Heart right ventricle (tissue), 16 donors: Measurements from ENCODE around the gene DCLK1. TPM values are rescaled to one million over a fixed set of nuclear protein-coding genes. Genes with fewer than 3 reads are reported as not detected.

Experiments used
- ATAC-seq, 8 donors: fragments of 200-7000 bp; cut with Tn5 transposase; one replicate each; pipeline ENCODE4 v1.9.1; 2020; ENCODE audit warnings: mild to moderate bottlenecking in 8 of 8, moderate library complexity in 8 of 8, moderate number of reproducible peaks in 1 of 8
- DNase-seq, 2 donors: peaks; one replicate each; pipeline ENCODE4 v3.0.0-alpha.2; 2020
- H3K27ac ChIP-seq, 10 donors: fragments of 200-600 bp; sonication (generic) in 2 of 10; one replicate each; pipeline versions ENCODE4 v1.5.0 to v1.8.0; 2020 to 2022; ENCODE audit warnings: mild to moderate bottlenecking in 3 of 10
- H3K27me3 ChIP-seq, 7 donors: fragments of 200-600 bp; one replicate each; pipeline ENCODE4 v1.8.0; 2021 to 2022; ENCODE audit warnings: mild to moderate bottlenecking in 2 of 7
- H3K36me3 ChIP-seq, 9 donors: fragments of 200-600 bp; sonication (generic) in 1 of 9; one replicate each; pipeline versions ENCODE4 v1.5.0 to v1.8.0; 2020 to 2022; ENCODE audit warnings: mild to moderate bottlenecking in 2 of 9
- H3K4me1 ChIP-seq, 9 donors: fragments of 200-600 bp; sonication (generic) in 1 of 9; one replicate each; pipeline versions ENCODE4 v1.5.0 to v1.8.0; 2020 to 2022; ENCODE audit warnings: mild to moderate bottlenecking in 4 of 9
- H3K4me3 ChIP-seq, 10 donors: fragments of 200-600 bp; sonication (generic) in 2 of 10; one replicate each; pipeline versions ENCODE4 v1.5.0 to v1.8.0; 2020 to 2022; ENCODE audit warnings: mild to moderate bottlenecking in 7 of 10, moderate library complexity in 2 of 10
- H3K9me3 ChIP-seq, 11 donors: fragments of 200-600 bp in 10 of 11; sonication (generic) in 2 of 11; one replicate each; pipeline versions ENCODE4 v1.5.0 to v1.8.0; 2013 to 2022; ENCODE audit warnings: mild to moderate bottlenecking in 2 of 11, control low read depth in 1 of 11, moderate library complexity in 1 of 11
- WGBS, 2 donors: extraction: QIAGEN DNeasy Blood & Tissue Kit; methylation state at CpG; one replicate each; pipeline ENCODE4 v1.1.7; 2013; ENCODE audit warnings: inconsistent platforms in 1 of 2; 5-methylcytosine and 5-hydroxymethylcytosine counted together
- intact Hi-C, 10 donors: fragments of 100-400 bp; cut with DNase I; formaldehyde crosslinking; loops; one replicate each; pipeline versions ENCODE4 v1.11.1 to v1.14.2; 2022
- polyA plus RNA-seq, 2 donors: library from polyadenylated mRNA; stranded (reverse); fragments of 200-250 nt; gene quantifications; one replicate each; pipeline ENCODE4 v1.2.3, GENCODE V29; 2013
- total RNA-seq, 10 donors: library from RNA; stranded (reverse); fragmentation: NEBNext Ultra II Directional in 3 of 10; extraction: Animal tissue kit (Norgen Biotek cat#: 25700) in 3 of 10; gene quantifications; one replicate each; pipeline versions ENCODE4 v1.2.1 to v1.2.4, GENCODE V29; 2021 to 2023
- TF ChIP-seq, protein P1 (sequence below), 9 donors: fragments of 200-600 bp; sonication (generic) in 2 of 9; IDR thresholded peaks; one replicate each; pipeline versions ENCODE4 v1.5.0 to v1.8.0; 2021 to 2022; ENCODE audit warnings: antibody characterized with exemption in 9 of 9, mild to moderate bottlenecking in 5 of 9, moderate library complexity in 1 of 9
- donor health status: Arrhythmogenic right ventricular cardiomyopathy.
- donor health status: ischemic (EF 13 %, LVEDD 7.1; RV severe dilation, severe dysfunction).
- donor health status: healthy with polysubstance abuse.
- donor health status: DM: no; HTN: yes; CAD: no.
- donor health status: DM: no; HTN: no; CAD: no.
- donor health status: ischemic (EF 25% LVEDD 6.9; RV normal size, moderate dysfunction).
- donor health status: ischemic (EF 25% LVEDD 5.7; RV mildly dilated, moderate dysfunction).
- donor health status: healthy.
- donor health status: DM: yes; HTN: yes; CAD: no.
- donor health status: Ischemic cardiomyopathy.
- donor health status: ischemic (EF 35%, LVEDD 5.7; RV mildly dilated, moderate dysfunction).
- donor health status: nonischemic (EF 11% LVEDD 7.7; RV severe dilation, severe dysfunction).
- donor health status: DM: yes; HTN: yes; CAD: no.
- donor health status: PGD.
- donor health status: ischemic (EF 29% LVEDD 5.4; RV normal size, mild dysfunction).
- donor health status: nonischemic (EF 23%, LVEDD 6.1; RV moderate dilation, normal function).

The DCLK1 gene
- total and polyA plus RNA-seq, 12 donors: 3.4 to 16.9 (median 9.1) TPM

DNA sequence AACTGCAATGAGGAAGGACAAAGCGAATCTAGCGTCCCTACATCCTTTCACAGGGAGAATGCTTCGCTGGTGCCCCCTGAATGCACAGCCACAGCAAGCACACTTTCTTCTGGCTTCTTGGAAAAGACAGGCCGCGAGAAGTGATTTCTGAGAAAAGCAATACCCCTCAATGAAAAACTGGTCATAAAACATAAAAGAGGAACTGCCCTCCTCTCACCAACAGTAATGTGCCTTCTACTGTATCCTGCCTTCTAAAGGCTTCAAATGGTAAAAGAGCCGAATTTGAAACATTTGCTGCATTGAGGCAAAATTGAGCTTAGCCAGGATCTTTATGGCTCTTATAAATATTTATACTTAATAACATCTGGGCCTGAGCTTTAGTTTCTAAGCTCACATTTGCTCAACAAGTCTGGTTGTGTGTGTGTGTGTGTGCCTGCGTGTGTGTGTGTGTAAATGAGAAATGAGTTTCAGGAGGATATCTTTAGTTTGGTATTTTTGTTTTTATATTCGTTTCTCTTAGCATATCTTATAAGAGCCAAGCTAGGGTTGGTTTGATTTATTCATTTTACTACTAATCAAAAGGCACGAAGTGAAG is 408.6 kb downstream of the DCLK1 start:
- ATAC-seq: no peak
- TF ChIP-seq, protein P1, sequence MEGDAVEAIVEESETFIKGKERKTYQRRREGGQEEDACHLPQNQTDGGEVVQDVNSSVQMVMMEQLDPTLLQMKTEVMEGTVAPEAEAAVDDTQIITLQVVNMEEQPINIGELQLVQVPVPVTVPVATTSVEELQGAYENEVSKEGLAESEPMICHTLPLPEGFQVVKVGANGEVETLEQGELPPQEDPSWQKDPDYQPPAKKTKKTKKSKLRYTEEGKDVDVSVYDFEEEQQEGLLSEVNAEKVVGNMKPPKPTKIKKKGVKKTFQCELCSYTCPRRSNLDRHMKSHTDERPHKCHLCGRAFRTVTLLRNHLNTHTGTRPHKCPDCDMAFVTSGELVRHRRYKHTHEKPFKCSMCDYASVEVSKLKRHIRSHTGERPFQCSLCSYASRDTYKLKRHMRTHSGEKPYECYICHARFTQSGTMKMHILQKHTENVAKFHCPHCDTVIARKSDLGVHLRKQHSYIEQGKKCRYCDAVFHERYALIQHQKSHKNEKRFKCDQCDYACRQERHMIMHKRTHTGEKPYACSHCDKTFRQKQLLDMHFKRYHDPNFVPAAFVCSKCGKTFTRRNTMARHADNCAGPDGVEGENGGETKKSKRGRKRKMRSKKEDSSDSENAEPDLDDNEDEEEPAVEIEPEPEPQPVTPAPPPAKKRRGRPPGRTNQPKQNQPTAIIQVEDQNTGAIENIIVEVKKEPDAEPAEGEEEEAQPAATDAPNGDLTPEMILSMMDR (IDR thresholded peaks at IDR 0.05): no peak
- WGBS, 2 donors: 63 to 70% methylated on average over 9 of the region's 9 CpGs
- intact Hi-C loops: loop anchor here in 5 of 10 donors (5.0 to 10.0 kb wide), 5 partner anchors 65 to 248 kb away; partner anchors contain the start of gene MAB21L1 (in 1 of the 5)
- DNase-seq: no peak
- peaks cover 3 to 39% (median 29%) of the 10 kb centered on the region in 9 donors for H3K4me1 ChIP-seq
- H3K36me3 ChIP-seq: no peaks in the 10 kb centered on the region
- no peaks in the 10 kb centered on the region for H3K9me3 ChIP-seq
- peak overlapping the region in 9 of 10 donors; percentile 21 to 82 (median 72) for H3K27ac ChIP-seq
- H3K27me3 ChIP-seq: no peaks in the 10 kb centered on the region
- H3K4me3 ChIP-seq: no peak overlapping the region

DNA sequence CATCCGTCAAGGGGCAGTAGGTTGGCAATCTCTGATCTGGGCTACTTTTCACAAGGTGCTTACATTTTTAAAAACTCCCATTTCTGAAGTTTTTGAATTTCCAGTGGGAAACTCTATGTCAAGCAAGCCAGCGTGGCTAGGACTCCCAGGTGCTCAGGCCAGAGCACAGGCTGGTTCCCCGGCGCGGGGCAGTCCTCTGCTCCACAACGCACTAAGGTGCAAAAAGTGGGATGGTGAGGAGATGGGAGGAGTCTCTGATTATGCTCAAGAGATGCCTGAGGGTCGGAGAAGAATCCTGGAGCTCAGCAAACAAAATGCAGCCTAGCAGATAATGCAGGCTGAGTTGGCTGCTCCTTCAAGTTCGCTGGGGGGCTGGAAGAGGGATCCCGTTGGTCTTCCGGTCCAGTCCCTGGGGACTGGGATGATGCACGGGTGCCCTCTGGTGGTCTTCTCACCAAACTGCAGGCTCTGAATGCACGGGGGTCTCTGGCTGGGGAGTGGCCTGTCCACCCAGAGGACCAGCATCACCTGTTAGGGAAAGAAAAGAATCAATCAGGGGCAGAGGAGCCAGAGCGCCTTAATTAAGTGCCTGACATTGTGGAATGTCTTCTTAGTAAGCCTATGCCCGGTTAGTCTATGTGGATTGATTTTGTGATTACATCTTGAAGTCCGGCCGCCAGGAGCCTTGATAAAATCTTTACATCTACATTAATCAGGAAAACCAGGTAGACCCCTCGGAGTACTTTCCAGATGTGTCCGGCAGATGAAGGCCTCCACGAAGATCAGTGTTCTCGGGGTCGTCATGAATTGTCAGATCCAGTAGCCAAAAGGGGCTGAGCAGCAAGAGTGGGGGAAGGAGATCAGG is 410.3 kb downstream of the DCLK1 start:
- Histone ChIP-seq H3K27ac (peak overlapping the region in 3 of 10 donors; percentile 13 to 40 (median 26)), H3K27me3 (no peaks in the 10 kb centered on the region), H3K36me3 (no peaks in the 10 kb centered on the region), H3K4me3 (peak overlapping the region in 5 of 10 donors; percentile 7 to 20 (median 13)), H3K4me1 (peaks cover 3 to 46% (median 34%) of the 10 kb centered on the region in 9 donors), H3K9me3 (no peaks in the 10 kb centered on the region)
- TF ChIP-seq, protein P1 (IDR thresholded peaks at IDR 0.05): peak; percentile 76 to 92 (median 87)
- ATAC-seq (peak in 4 of 8 donors; percentile 25 to 57 (median 42)), DNase-seq (peak; percentile 35 to 56)
- intact Hi-C loops: loop anchor here in 5 of 10 donors (2.0 to 10.0 kb wide), 7 partner anchors 66 to 246 kb away; partner anchors contain the start of gene MAB21L1 (in 1 of the 5)
- 45 to 47% methylated on average over 21 of the region's 21 CpGs for WGBS, 2 donors

DNA sequence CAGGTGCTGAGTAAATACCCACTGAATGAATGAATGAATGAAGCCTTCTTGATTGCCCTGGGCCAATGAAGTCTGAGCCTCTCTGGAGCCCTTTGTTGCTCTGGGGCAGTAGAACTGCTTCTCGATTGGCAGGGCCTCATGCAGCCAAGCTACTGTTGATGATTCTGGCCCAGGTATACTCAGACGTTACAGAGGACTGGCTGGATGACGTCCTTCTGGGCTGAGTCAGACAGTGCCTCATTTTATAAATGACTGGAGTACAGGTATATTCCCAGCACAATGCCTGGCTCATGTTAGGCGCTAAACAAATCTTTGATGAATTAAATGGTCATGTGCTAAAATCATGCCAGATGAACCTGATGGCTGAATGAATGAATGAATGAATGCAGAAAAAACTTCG is 410.9 kb downstream of the DCLK1 start:
- ATAC-seq: no peak
- no peaks in the 10 kb centered on the region for H3K36me3 ChIP-seq
- peak overlapping the region in 1 of 10 donors; percentile 13 for H3K27ac ChIP-seq
- 83 to 88% methylated on average over 5 of the region's 5 CpGs for WGBS, 2 donors
- H3K4me1 ChIP-seq: peaks cover 3 to 51% (median 34%) of the 10 kb centered on the region in 9 donors
- H3K9me3 ChIP-seq: no peaks in the 10 kb centered on the region
- H3K27me3 ChIP-seq: no peaks in the 10 kb centered on the region
- no peak for DNase-seq
- no peak overlapping the region for H3K4me3 ChIP-seq
- intact Hi-C loops: loop anchor here in 5 of 10 donors (2.0 to 10.0 kb wide), 7 partner anchors 67 to 245 kb away; partner anchors contain the start of gene MAB21L1 (in 1 of the 5)
- TF ChIP-seq, protein P1 (IDR thresholded peaks at IDR 0.05): no peak

Other genes starting within 250 kb of the DCLK1 start
- gene SOHLH2, start 83.2 kb upstream of the DCLK1 start, total RNA-seq: 1 to 10 TPM in 3 of 10 donors, under 1 TPM in 5, not detected in 2; 0.10 to 3.0 (median 0.79) TPM
- gene SOHLH2, start 83.2 kb upstream of the DCLK1 start, polyA plus RNA-seq: 1 to 10 TPM in 1 of 2 donors, under 1 TPM in 1; 0.25 to 1.0 TPM
- gene CCDC169, start 166.4 kb upstream of the DCLK1 start, total RNA-seq: 1 to 10 TPM in 6 of 10 donors, under 1 TPM in 4; 0.15 to 5.4 (median 2.2) TPM
- gene CCDC169, start 166.4 kb upstream of the DCLK1 start, polyA plus RNA-seq: under 1 TPM; 0.22 to 0.35 TPM
- gene SPART, start 215.0 kb upstream of the DCLK1 start, total RNA-seq: 10 to 100 TPM; 29.3 to 49.8 (median 38.5) TPM
- 10 to 100 TPM; 15.9 to 18.4 TPM for gene SPART, start 215.0 kb upstream of the DCLK1 start, polyA plus RNA-seq